Endothelial cell of umbilical vein (primary cell): ENCODE data around the gene CDK15. TPM values are rescaled to one million over a fixed set of nuclear protein-coding genes. Genes with fewer than 3 reads are reported as not detected.

Experiments
- BruUV-seq: library from RNA; stranded (reverse); fragments of 400-500 nt; replicated peaks from 2 replicates; lab custom pipeline; 2021; lab: Mats Ljungman, UMichigan
- CTCF ChIA-PET: fragments of 300-600, 350-600 bp; sonication (Branson Sonifier 250); formaldehyde crosslinking; loops from one replicate; lab custom pipeline; 2021; ENCODE audit warnings: antibody characterized with exemption, inconsistent platforms; lab: Charles Lee
- POLR2A ChIA-PET: fragments of 300-600, 350-600 bp; sonication (Branson Sonifier 250); formaldehyde crosslinking; loops from one replicate; lab custom pipeline; 2021; ENCODE audit warnings: antibody characterized with exemption, inconsistent platforms; lab: Charles Lee
- DNase-seq: peaks from one replicate; pipeline ENCODE4 v3.0.0-alpha.2; 2011; ENCODE audit warnings: low read depth, low spot score
- FAIRE-seq: peaks from 2 replicates; lab custom pipeline; 2011; peaks lifted over from hg19 to GRCh38; lab: Jason Lieb, UNC
- H2AFZ ChIP-seq: 2 replicates; pipeline ENCODE4 v1.6.0; 2012; ENCODE audit warnings: low read depth, low read length, control low read depth, inconsistent platforms
- H3K27ac ChIP-seq: 2 replicates; pipeline ENCODE4 v1.5.1; 2011; ENCODE audit warnings: low read depth, mild to moderate bottlenecking, control low read depth, low read length, moderate library complexity; ENCODE audit not compliant: insufficient read depth
- H3K27me3 ChIP-seq, 2 experiments: 2 replicates each; pipeline versions ENCODE4 v1.6.0 to v1.6.1; 2011; ENCODE audit warnings: low read length in 2 of 2, mixed read lengths in 1 of 2; ENCODE audit not compliant: control insufficient read depth in 2 of 2, insufficient read depth in 2 of 2
- H3K36me3 ChIP-seq, 2 experiments: 2 replicates in 1 of 2; 3 replicates in 1 of 2; pipeline ENCODE4 v1.5.1; 2011; ENCODE audit warnings: low read length in 2 of 2, mild to moderate bottlenecking in 1 of 2, moderate library complexity in 1 of 2; ENCODE audit not compliant: control insufficient read depth in 2 of 2, insufficient read depth in 2 of 2; ENCODE audit errors: extremely low read depth in 1 of 2
- H3K4me1 ChIP-seq: 3 replicates; pipeline ENCODE4 v1.5.1; 2011; ENCODE audit warnings: mild to moderate bottlenecking, low read length; ENCODE audit not compliant: control insufficient read depth, insufficient read depth; ENCODE audit errors: extremely low read depth
- H3K4me2 ChIP-seq: 2 replicates; pipeline ENCODE4 v1.6.1; 2011; ENCODE audit warnings: low read length, control low read depth, mixed read lengths; ENCODE audit not compliant: insufficient read depth
- H3K4me3 ChIP-seq, 3 experiments: fragments of 200-600 bp in 1 of 3; sonication (generic), shearing (Covaris generic) in 1 of 3; replicated peaks in 1 of 3; 2 replicates each; pipeline ENCODE4 v1.5.1; 2011 to 2016; ENCODE audit warnings: control low read depth in 3 of 3, low read length in 3 of 3, mild to moderate bottlenecking in 2 of 3, inconsistent platforms in 1 of 3, low read depth in 1 of 3, moderate library complexity in 1 of 3; ENCODE audit not compliant: insufficient read depth in 1 of 3
- H3K79me2 ChIP-seq: 2 replicates; pipeline ENCODE4 v1.6.0; 2012; ENCODE audit warnings: low read length, inconsistent platforms; ENCODE audit not compliant: control insufficient read depth, insufficient read depth
- H3K9ac ChIP-seq: replicated peaks from 2 replicates; pipeline ENCODE3; 2011; ENCODE audit warnings: low read length, control low read depth; ENCODE audit not compliant: insufficient read depth; ENCODE audit errors: extremely low read depth
- H3K9me1 ChIP-seq: replicated peaks from 3 replicates; pipeline ENCODE4 v1.6.0; 2011; ENCODE audit warnings: mild to moderate bottlenecking, low read length; ENCODE audit not compliant: control insufficient read depth, insufficient read depth; ENCODE audit errors: extremely low read depth
- H3K9me3 ChIP-seq: replicated peaks from 2 replicates; pipeline ENCODE4 v1.5.1; 2012; ENCODE audit warnings: low read length, inconsistent platforms; ENCODE audit not compliant: control insufficient read depth, insufficient read depth
- H4K20me1 ChIP-seq: replicated peaks from 2 replicates; pipeline ENCODE3; 2011; ENCODE audit warnings: mild to moderate bottlenecking, low read length; ENCODE audit not compliant: control insufficient read depth, insufficient read depth; ENCODE audit errors: extremely low read depth
- EZH2 ChIP-seq: IDR thresholded peaks from 2 replicates; pipeline ENCODE4 v1.6.1; 2012; ENCODE audit warnings: borderline replicate concordance, low read depth, mild to moderate bottlenecking, moderate library complexity, low read length, inconsistent platforms; ENCODE audit not compliant: severe bottlenecking
- FOS ChIP-seq: IDR thresholded peaks from 2 replicates; pipeline ENCODE4 v1.6.1; 2011; ENCODE audit warnings: mild to moderate bottlenecking, low read length, moderate library complexity, borderline replicate concordance; ENCODE audit not compliant: insufficient read depth
- GATA2 ChIP-seq: IDR thresholded peaks from 2 replicates; pipeline ENCODE4 v1.7.0; 2011; ENCODE audit warnings: low read depth, mild to moderate bottlenecking, moderate library complexity, mixed read lengths, low read length; ENCODE audit not compliant: insufficient read length, insufficient read depth
- JUN ChIP-seq: IDR thresholded peaks from 2 replicates; pipeline ENCODE4 v1.6.1; 2011; ENCODE audit warnings: borderline replicate concordance, low read depth; ENCODE audit not compliant: insufficient read length, insufficient read depth
- MYC ChIP-seq: IDR thresholded peaks from one replicate; pipeline ENCODE4 v1.6.1; 2011; ENCODE audit warnings: mild to moderate bottlenecking, low read depth, low read length
- POLR2A ChIP-seq: IDR thresholded peaks from 2 replicates; pipeline ENCODE4 v1.6.1; 2012; ENCODE audit warnings: low read depth, mild to moderate bottlenecking, control low read depth, low read length
- POLR2AphosphoS5 ChIP-seq: IDR thresholded peaks from 2 replicates; pipeline ENCODE4 v1.6.1; 2012; ENCODE audit warnings: low read depth, mild to moderate bottlenecking, control low read depth, low read length, moderate library complexity; ENCODE audit not compliant: insufficient read depth
- dilution Hi-C: fragments of 300-500 bp; cut with MboI; formaldehyde crosslinking; loops from one replicate; pipeline ENCODE4 v1.15.0; 2019; ENCODE audit warnings: low sequenced_read_pairs; ENCODE audit not compliant: extremely low pct_ligation_motif_present
- intact Hi-C: fragments of 100-400 bp; cut with micrococcal nuclease; formaldehyde crosslinking; loops from one replicate; pipeline ENCODE4 v1.10.0; 2022
- polyA plus RNA-seq, 4 experiments: library from polyadenylated mRNA; depleted of rRNA in 3 of 4; stranded (reverse) in 3 of 4; unstranded in 1 of 4; fragments of >200 nt; gene quantifications; 2 replicates each; pipeline versions ENCODE4 v1.2.1 to v1.2.3, GENCODE V29; 2011 to 2012; ENCODE audit warnings: missing spikeins in 1 of 4
- total RNA-seq: library from RNA; stranded (reverse); gene quantifications from 2 replicates; pipeline ENCODE4 v1.2.3, GENCODE V29; 2021
- TF ChIP-seq, protein P1 (sequence below), 2 donors: IDR thresholded peaks; 1 replicate in 1 of 2; 2 replicates in 1 of 2; pipeline ENCODE4 v1.5.1; 2011; ENCODE audit warnings: low read length in 2 of 2, mild to moderate bottlenecking in 2 of 2, moderate library complexity in 2 of 2, control low read depth in 1 of 2, inconsistent platforms in 1 of 2, low read depth in 1 of 2; ENCODE audit not compliant: insufficient read depth in 1 of 2; ENCODE audit errors: extremely low read depth in 1 of 2
- TF ChIP-seq, protein P2 (sequence below): IDR thresholded peaks from 2 replicates; pipeline ENCODE4 v1.6.1; 2011; ENCODE audit not compliant: insufficient read depth, insufficient read length

Gene CDK15
- total and polyA plus RNA-seq, 2 donors (not counting 3 experiments of a cell fraction or from before 2014, with no cell fraction given) = not detected

DNA sequence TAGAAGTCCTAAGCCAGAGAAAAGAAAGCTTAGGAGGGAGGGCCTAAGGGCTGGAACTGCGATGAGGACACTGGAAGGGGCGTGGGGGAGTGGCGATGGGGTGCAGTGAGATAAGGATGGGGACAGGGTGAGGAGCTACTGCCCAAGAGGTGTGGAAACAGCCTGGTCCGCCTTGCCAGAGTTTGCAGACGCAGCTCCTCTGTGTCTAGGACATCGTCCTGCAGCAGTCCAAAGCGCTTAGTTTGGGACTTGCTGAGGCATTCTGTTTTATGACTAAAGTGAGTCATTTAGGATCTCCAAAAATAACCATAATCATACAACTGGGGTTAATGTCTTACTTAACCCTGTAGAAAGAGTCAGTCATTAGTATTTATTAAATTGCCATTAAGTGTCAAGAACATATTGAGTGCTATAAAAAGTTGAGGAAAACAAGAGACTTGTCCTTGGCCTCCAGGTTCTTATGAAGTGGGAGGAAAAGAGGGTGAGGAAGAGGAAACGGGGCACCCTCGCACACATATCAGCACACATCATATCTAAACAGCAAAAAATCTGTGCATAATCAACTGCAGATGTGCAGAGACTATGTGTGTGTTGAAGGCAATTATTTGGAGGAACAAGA, 74.8 kb downstream of the CDK15 start:
- no TSS peak for BruUV-seq
- ChIA-PET CTCF (interaction anchor here (1.0 to 4.4 kb wide), 2 partner anchors 15 to 21 kb away, joined by 3 to 21 read pairs; no protein-coding TSS in a partner anchor), POLR2A (no interaction called here)
- H3K9me1 ChIP-seq = no peaks in the 10 kb centered on the region
- H2AFZ ChIP-seq = no peak overlapping the region
- no peak for FAIRE-seq
- no peak overlapping the region for H3K4me2 ChIP-seq
- no peak overlapping the region for H3K9ac ChIP-seq
- no peak for DNase-seq
- no peak overlapping the region for H3K4me3 ChIP-seq
- no peaks in the 10 kb centered on the region for H3K9me3 ChIP-seq
- no peaks in the 10 kb centered on the region for H3K4me1 ChIP-seq
- no peaks in the 10 kb centered on the region for H4K20me1 ChIP-seq
- H3K27me3 ChIP-seq = peaks cover 43 to 44% of the 10 kb centered on the region in 2 experiments
- dilution Hi-C loops (no loop called here), intact Hi-C loops (no loop called here)
- no peaks in the 10 kb centered on the region for H3K79me2 ChIP-seq
- H3K27ac ChIP-seq = no peak overlapping the region
- TF ChIP-seq MYC (no peak), POLR2AphosphoS5 (no peak), EZH2 (no peak), POLR2A (no peak), GATA2 (no peak), FOS (no peak), JUN (no peak)
- TF ChIP-seq, protein P1, sequence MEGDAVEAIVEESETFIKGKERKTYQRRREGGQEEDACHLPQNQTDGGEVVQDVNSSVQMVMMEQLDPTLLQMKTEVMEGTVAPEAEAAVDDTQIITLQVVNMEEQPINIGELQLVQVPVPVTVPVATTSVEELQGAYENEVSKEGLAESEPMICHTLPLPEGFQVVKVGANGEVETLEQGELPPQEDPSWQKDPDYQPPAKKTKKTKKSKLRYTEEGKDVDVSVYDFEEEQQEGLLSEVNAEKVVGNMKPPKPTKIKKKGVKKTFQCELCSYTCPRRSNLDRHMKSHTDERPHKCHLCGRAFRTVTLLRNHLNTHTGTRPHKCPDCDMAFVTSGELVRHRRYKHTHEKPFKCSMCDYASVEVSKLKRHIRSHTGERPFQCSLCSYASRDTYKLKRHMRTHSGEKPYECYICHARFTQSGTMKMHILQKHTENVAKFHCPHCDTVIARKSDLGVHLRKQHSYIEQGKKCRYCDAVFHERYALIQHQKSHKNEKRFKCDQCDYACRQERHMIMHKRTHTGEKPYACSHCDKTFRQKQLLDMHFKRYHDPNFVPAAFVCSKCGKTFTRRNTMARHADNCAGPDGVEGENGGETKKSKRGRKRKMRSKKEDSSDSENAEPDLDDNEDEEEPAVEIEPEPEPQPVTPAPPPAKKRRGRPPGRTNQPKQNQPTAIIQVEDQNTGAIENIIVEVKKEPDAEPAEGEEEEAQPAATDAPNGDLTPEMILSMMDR (IDR thresholded peaks at IDR 0.05; ENCODE audit: extremely low read depth in 1 of 2, insufficient read depth in 1 of 2, low read depth in 1 of 2, low read length in 2 of 2) = no peak
- TF ChIP-seq, protein P2, sequence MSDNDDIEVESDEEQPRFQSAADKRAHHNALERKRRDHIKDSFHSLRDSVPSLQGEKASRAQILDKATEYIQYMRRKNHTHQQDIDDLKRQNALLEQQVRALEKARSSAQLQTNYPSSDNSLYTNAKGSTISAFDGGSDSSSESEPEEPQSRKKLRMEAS = no peak
- no peaks in the 10 kb centered on the region for H3K36me3 ChIP-seq
